Measurements from ENCODE around the gene GPR35. TPM values are rescaled to one million over a fixed set of nuclear protein-coding genes. Genes with fewer than 3 reads are reported as not detected.

GPR35 gene
- total RNA-seq, 4 donors from 2014 or later = 1.8 to 4.0 (median 2.2) TPM

Small RNAs within 50 kb of the gene (small RNA-seq; reads per million reads assigned to genes)
- 0 reads per million in 3 donors for gene AC011298.3

Other genes starting within 250 kb of the GPR35 start
- gene GPC1, start 189.8 kb upstream of the GPR35 start, total RNA-seq = 10 to 100 TPM; 29.1 to 71.5 (median 41.8) TPM
- 10 to 100 TPM in 2 of 4 donors, 1 to 10 TPM in 2; 9.1 to 10.9 (median 10.2) TPM for gene ANKMY1, start 67.5 kb upstream of the GPR35 start, total RNA-seq
- 1 to 10 TPM; 3.8 to 7.3 (median 4.8) TPM for gene DUSP28, start 65.1 kb upstream of the GPR35 start, total RNA-seq
- 100 to 1,000 TPM in 1 of 4 donors, 10 to 100 TPM in 3; 57.3 to 135 (median 70.2) TPM for gene RNPEPL1, start 57.0 kb upstream of the GPR35 start, total RNA-seq
- 10 to 100 TPM; 16.7 to 29.2 (median 19.6) TPM for gene CAPN10, start 38.7 kb upstream of the GPR35 start, total RNA-seq
- not detected for gene AQP12B, start 57.4 kb downstream of the GPR35 start, total RNA-seq
- gene AQP12A, start 66.4 kb downstream of the GPR35 start, total RNA-seq = not detected
- gene KIF1A, start 194.7 kb downstream of the GPR35 start, total RNA-seq = 1 to 10 TPM; 1.7 to 4.1 (median 3.4) TPM
- gene AGXT, start 243.3 kb downstream of the GPR35 start, total RNA-seq = not detected